GM10266 (cell line): Measurements from ENCODE around the gene SHOX.
"Not testable (repeated sequence)": the region's sequence is repeated elsewhere in the genome, so short reads cannot be mapped to it uniquely, and the experiment has no call there.

Source experiments
- DNase-seq: peaks from one replicate; pipeline ENCODE4 v3.0.0; 2012; ENCODE audit errors: extremely low spot score
- CTCF ChIP-seq: IDR thresholded peaks from 2 replicates; pipeline ENCODE4 v1.5.1; 2012; ENCODE audit warnings: mild to moderate bottlenecking, low read depth; ENCODE audit not compliant: control insufficient read depth, insufficient read depth; ENCODE audit errors: missing control alignments

Gene SHOX

GRCh38 chrX:650811-651210 is 20.2 kb downstream of the SHOX start:
- no peak for TF ChIP-seq CTCF

GRCh38 chrX:651922-652321 is 21.3 kb downstream of the SHOX start:
- not testable (repeated sequence) for DNase-seq

More at GRCh38 chrX:650811-651210, 20.2 kb downstream of the SHOX start:
- DNase-seq = no peak

DNA sequence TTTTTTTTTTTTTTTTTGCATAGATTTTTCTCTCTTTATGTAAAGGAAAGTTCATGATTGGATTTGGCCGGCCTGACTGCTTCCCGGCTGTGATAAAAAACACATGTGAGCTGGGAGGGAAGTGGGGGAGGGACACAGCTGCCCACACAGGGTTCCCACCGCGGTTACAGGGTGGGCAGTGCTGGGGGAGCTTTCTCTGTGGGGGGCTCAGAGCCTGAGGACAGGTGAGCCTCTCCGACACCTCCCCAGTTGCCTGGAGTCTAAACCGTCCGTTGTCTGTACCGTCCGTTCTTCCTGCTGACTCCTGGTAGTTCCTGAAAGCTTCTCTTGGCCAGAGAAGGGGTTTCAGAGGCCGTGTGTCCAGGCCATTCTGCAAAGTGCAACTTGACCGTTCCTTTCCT is 21.8 kb downstream of the SHOX start:
- DNase-seq = no peak
- no peak for TF ChIP-seq CTCF

DNA sequence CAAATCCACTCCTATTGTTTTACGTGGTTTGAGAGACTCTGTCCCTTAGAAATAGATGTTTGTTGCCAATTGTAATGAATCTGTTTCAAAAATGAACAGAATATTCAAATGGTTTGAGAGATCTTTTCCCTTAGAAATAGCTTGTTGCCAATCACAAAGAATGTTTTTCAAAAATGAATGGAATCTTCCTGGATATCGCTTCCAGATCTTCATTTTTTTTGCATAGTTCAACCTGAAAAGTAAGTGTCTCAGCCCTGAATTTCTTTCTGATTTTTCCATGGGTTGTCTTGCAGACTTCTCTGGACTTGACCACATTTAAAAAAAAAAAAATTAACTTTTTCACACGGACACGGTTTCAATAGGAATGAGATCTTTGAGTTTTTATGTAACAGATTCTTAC is 22.7 kb downstream of the SHOX start:
- no peak for DNase-seq
- TF ChIP-seq CTCF = no peak

DNA sequence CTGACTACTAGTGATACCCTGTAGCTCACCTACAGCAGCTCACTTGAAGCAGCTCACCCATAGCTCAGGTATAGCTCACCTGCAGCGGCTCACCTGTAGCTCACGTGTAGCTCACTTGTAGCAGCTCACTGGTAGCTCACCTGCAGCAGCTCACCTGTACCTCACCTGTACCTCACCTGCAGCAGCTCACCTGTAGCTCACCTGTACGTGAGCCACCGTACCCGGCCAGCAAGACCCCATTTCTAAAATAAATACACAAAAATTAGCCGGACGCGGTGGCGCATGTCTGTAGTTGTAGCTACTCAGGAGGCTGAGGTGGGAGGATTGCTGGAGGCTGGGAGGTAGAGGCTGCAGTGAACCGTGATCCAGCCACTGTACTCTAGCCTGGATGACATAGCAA is 30.6 kb downstream of the SHOX start:
- no peak for DNase-seq
- no peak for TF ChIP-seq CTCF

- DNase-seq = no peak
- TF ChIP-seq CTCF = no peak
These were observed 31.5 kb downstream of the SHOX start for GRCh38 chrX:662126-662525.

GRCh38 chrX:663841-664240 is 33.2 kb downstream of the SHOX start:
- no peak for DNase-seq
- no peak for TF ChIP-seq CTCF

DNA sequence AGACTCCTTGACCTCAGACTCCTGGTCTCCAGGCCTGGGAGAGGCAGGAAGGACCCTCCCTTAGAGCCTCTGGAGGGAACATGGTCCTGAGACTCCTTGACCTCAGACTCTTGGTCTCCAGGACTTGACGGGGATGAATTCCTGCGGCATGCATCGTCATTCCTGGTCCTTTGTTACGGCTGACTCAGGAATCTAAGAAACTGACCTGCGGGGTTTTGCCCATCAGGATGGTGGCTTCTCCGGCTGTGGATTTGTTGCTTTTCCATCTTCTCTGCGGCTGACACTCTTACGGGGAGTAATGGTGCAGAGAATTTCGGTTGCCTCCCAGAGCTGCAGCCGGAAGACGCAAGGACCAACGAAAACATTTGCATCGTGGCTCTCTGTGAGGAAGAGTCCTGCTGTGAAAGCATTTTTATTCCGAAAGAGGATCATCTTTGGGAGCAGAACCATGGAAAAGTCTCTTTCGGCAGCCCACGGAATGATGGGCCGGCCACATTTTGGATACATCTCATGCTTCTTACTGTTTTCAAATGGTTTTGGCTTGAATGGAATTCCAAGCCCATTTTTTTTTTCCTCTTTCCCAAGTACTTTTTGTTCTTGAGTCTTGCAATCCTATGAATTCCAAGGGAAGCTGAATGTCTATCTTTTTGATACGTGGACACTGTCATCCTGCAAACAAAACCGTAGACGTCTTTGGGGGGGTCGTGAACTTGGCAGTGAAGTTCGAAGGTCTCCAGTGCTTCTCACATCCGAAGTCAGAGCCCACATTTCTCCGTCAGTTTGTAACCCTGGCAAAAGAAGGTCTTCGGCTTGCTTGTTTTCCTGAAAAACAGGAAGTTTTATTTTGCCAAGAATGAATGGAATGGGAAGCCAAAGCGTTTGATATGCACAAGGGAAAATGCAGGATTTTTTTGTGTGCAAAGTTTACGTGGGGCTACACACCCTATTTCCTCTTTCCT is 36.5 kb downstream of the SHOX start:
- DNase-seq = no peak
- TF ChIP-seq CTCF = no peak
